Vagina (tissue), 2 donors: ENCODE results near the gene FGG.

Experiments used
- POLR2A ChIP-seq, 2 donors: fragments of 450-650 bp; IDR thresholded peaks; one replicate each; pipeline ENCODE4 v1.6.1; 2017; ENCODE audit warnings: antibody characterized with exemption in 2 of 2, mild to moderate bottlenecking in 2 of 2, moderate library complexity in 2 of 2
- POLR2AphosphoS5 ChIP-seq, 2 donors: sonication (generic); formaldehyde crosslinking; IDR thresholded peaks; one replicate each; pipeline ENCODE4 v1.9.0; 2017; ENCODE audit warnings: antibody characterized with exemption in 2 of 2, mild to moderate bottlenecking in 2 of 2, low read depth in 1 of 2; ENCODE audit not compliant: insufficient read depth in 1 of 2
- TF ChIP-seq, protein P1 (sequence below), 3 experiments: fragments of 450-650 bp in 2 of 3; fragments of 200-600 bp in 1 of 3; sonication (generic) in 1 of 3; IDR thresholded peaks; one replicate each; pipeline ENCODE4 v1.5.1; 2017 to 2019; ENCODE audit warnings: antibody characterized with exemption in 3 of 3, mild to moderate bottlenecking in 2 of 3, moderate library complexity in 2 of 3

DNA sequence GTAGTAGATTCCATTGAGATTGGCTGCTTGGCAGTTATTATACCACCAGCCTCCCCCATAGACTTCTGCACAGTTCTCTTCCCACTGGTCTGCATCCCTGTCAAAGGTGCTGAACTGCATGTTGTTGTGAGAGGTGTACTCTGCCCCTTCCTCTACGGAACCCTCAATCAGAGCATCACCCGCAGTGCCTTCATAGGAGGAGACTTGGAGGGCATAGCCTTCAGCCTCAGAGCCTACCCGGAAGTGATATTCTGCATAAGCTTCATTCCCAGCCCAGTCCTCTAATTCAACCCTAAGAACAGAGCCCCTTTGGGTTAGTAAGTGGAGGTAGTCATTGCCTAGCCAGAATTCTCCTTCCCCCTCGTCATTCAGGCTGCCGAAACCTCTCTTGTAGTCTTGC, 28.2 kb downstream of the FGG start:
- TF ChIP-seq, protein P1, sequence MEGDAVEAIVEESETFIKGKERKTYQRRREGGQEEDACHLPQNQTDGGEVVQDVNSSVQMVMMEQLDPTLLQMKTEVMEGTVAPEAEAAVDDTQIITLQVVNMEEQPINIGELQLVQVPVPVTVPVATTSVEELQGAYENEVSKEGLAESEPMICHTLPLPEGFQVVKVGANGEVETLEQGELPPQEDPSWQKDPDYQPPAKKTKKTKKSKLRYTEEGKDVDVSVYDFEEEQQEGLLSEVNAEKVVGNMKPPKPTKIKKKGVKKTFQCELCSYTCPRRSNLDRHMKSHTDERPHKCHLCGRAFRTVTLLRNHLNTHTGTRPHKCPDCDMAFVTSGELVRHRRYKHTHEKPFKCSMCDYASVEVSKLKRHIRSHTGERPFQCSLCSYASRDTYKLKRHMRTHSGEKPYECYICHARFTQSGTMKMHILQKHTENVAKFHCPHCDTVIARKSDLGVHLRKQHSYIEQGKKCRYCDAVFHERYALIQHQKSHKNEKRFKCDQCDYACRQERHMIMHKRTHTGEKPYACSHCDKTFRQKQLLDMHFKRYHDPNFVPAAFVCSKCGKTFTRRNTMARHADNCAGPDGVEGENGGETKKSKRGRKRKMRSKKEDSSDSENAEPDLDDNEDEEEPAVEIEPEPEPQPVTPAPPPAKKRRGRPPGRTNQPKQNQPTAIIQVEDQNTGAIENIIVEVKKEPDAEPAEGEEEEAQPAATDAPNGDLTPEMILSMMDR (IDR thresholded peaks at IDR 0.05), result no peak
- TF ChIP-seq POLR2AphosphoS5 (IDR thresholded peaks at IDR 0.05; ENCODE audit: insufficient read depth in 1 of 2, low read depth in 1 of 2) (no peak), POLR2A (IDR thresholded peaks at IDR 0.05) (no peak)
